Testis (tissue), 5 donors: ENCODE results near the gene ARSD. TPM values are rescaled to one million over a fixed set of nuclear protein-coding genes. Genes with fewer than 3 reads are reported as not detected.
A peak's percentile ranks its signal among the peaks of the same experiment; 100 is the strongest.
"Not testable (repeated sequence)": the region's sequence is repeated elsewhere in the genome, so short reads cannot be mapped to it uniquely, and the experiment has no call there.

Source experiments
- DNase-seq: peaks from one replicate; pipeline ENCODE4 v3.0.0-alpha.2; 2019
- H3K27ac ChIP-seq, 2 donors: fragments of 200-600 bp; sonication (generic); one replicate each; pipeline ENCODE4 v1.5.1; 2019
- H3K27me3 ChIP-seq: fragments of 200-600 bp; sonication (generic); one replicate; pipeline ENCODE4 v1.5.1; 2019
- H3K36me3 ChIP-seq: fragments of 200-600 bp; sonication (generic); one replicate; pipeline ENCODE4 v1.5.1; 2017; ENCODE audit warnings: low read depth; ENCODE audit errors: missing control alignments
- H3K4me1 ChIP-seq: fragments of 200-600 bp; sonication (generic); one replicate; pipeline ENCODE4 v1.5.1; 2019
- H3K4me3 ChIP-seq, 2 donors: fragments of 200-600 bp; sonication (generic); one replicate each; pipeline ENCODE4 v1.5.1; 2017 to 2019
- H3K9me3 ChIP-seq: fragments of 200-600 bp; sonication (generic); one replicate; pipeline ENCODE4 v1.5.1; 2017
- CTCF ChIP-seq, 3 experiments: fragments of 450-650 bp in 2 of 3; fragments of 200-600 bp in 1 of 3; sonication (generic) in 1 of 3; IDR thresholded peaks; one replicate each; pipeline ENCODE4 v1.5.1; 2016 to 2019; ENCODE audit warnings: antibody characterized with exemption in 3 of 3, mild to moderate bottlenecking in 2 of 3, moderate library complexity in 1 of 3
- POLR2A ChIP-seq: fragments of 450-650 bp; IDR thresholded peaks from one replicate; pipeline ENCODE4 v1.6.1; 2017; ENCODE audit warnings: antibody characterized with exemption, mild to moderate bottlenecking, moderate library complexity
- WGBS, 2 donors: methylation state at CpG; one replicate each; pipeline ENCODE4 v1.1.5; 2018; 5-methylcytosine and 5-hydroxymethylcytosine counted together
- intact Hi-C: fragments of 100-400 bp; cut with DNase I; formaldehyde crosslinking; loops from one replicate; pipeline ENCODE4 v1.15.1; 2023; ENCODE audit warnings: low total_unique reads
- long read RNA-seq, 2 donors: transcript quantifications; one replicate each; lab custom pipeline, GENCODE V29; 2026
- polyA plus RNA-seq: library from polyadenylated mRNA; stranded (reverse); fragments of 350-450 nt; fragmentation: Illumina TruSeq; extraction: RNeasy Lipid Tissue Mini Kit (QIAGEN cat#74804); gene quantifications from one replicate; pipeline ENCODE4 v1.2.3, GENCODE V29; 2014; ENCODE audit warnings: low read depth, low replicate concordance; ENCODE audit not compliant: insufficient read depth
- total RNA-seq, 2 donors: library from RNA; depleted of rRNA; stranded (reverse); fragments of >200 nt; gene quantifications; one replicate each; pipeline ENCODE4 v1.2.3, GENCODE V29; 2016

The ARSD gene
- total RNA-seq (10 to 100 TPM; 25.4 to 37.0 TPM), polyA plus RNA-seq (14.6 TPM)
- long read RNA-seq, donor 1, full-length matches to known transcripts: 2 of 2 reads
- long read RNA-seq, donor 1, partial matches to known transcripts: 0 of 2 reads
- long read RNA-seq, donor 1, other reads (novel, unspliced or antisense): 0 of 2 reads
- long read RNA-seq, donor 2, full-length matches to known transcripts: 2 of 2 reads
- long read RNA-seq, donor 2, partial matches to known transcripts: 0 of 2 reads
- long read RNA-seq, donor 2, other reads (novel, unspliced or antisense): 0 of 2 reads

- DNase-seq: peak; percentile 92
- Histone ChIP-seq H3K9me3 (no peaks in the 10 kb centered on the region), H3K36me3 (no peaks in the 10 kb centered on the region), H3K27ac (peak within 1 kb of the TSS; percentile 65 to 90), H3K27me3 (no peaks in the 10 kb centered on the region), H3K4me1 (no peaks in the 10 kb centered on the region), H3K4me3 (peak within 1 kb of the TSS; percentile 60 to 70)
- TF ChIP-seq CTCF (IDR thresholded peaks at IDR 0.05) (no peak), POLR2A (peak; percentile 21)
- intact Hi-C loops: no loop called here
- 0% methylated on average over 1 to 29 of the region's 84 CpGs for WGBS, 2 donors
These were observed at the start of gene ARSD for GRCh38 chrX:2928583-2929434. TSS of gene ARSD (minus strand) at chrX:2929339. CDS start at chrX:2929275, 64 bp downstream.

- intact Hi-C loops, H3K27ac ChIP-seq, DNase-seq, H3K36me3 ChIP-seq, H3K9me3 ChIP-seq, H3K27me3 ChIP-seq, H3K4me3 ChIP-seq, H3K4me1 ChIP-seq: not testable (repeated sequence)
- 88% methylated on average over 4 of the region's 4 CpGs for WGBS, 2 donors
These were observed 49.5 kb upstream of the ARSD start for GRCh38 chrX:2978639-2979038.

GRCh38 chrX:2974961-2975360, 45.8 kb upstream of the ARSD start:
- Histone ChIP-seq H3K9me3 (no peaks in the 10 kb centered on the region), H3K36me3 (no peaks in the 10 kb centered on the region), H3K27ac (no peak overlapping the region), H3K4me3 (no peak overlapping the region), H3K27me3 (no peaks in the 10 kb centered on the region), H3K4me1 (no peaks in the 10 kb centered on the region)
- DNase-seq: no peak
- WGBS, 2 donors: 79 to 80% methylated on average over 1 of the region's 1 CpG
- no peak for TF ChIP-seq CTCF (IDR thresholded peaks at IDR 0.05)
- no peak for TF ChIP-seq POLR2A
- intact Hi-C loops: no loop called here

- 87 to 90% methylated on average over 6 of the region's 6 CpGs for WGBS, 2 donors
- H3K27me3 ChIP-seq: no peaks in the 10 kb centered on the region
- no peak for TF ChIP-seq POLR2A
- TF ChIP-seq CTCF (IDR thresholded peaks at IDR 0.05): no peak
- no peaks in the 10 kb centered on the region for H3K4me1 ChIP-seq
- no peak for DNase-seq
- H3K9me3 ChIP-seq: no peaks in the 10 kb centered on the region
- H3K4me3 ChIP-seq: no peak overlapping the region
- no peak overlapping the region for H3K27ac ChIP-seq
- no peaks in the 10 kb centered on the region for H3K36me3 ChIP-seq
- intact Hi-C loops: no loop called here
These were observed 43.3 kb upstream of the ARSD start for GRCh38 chrX:2972391-2972790.

GRCh38 chrX:2969021-2969420, 39.9 kb upstream of the ARSD start:
- H3K4me1 ChIP-seq: no peaks in the 10 kb centered on the region
- H3K27ac ChIP-seq: no peak overlapping the region
- DNase-seq: no peak
- no peaks in the 10 kb centered on the region for H3K27me3 ChIP-seq
- TF ChIP-seq CTCF (IDR thresholded peaks at IDR 0.05): no peak
- TF ChIP-seq POLR2A: no peak
- H3K9me3 ChIP-seq: no peaks in the 10 kb centered on the region
- no peaks in the 10 kb centered on the region for H3K36me3 ChIP-seq
- no peak overlapping the region for H3K4me3 ChIP-seq
- intact Hi-C loops: no loop called here
- 74 to 76% methylated on average over 6 of the region's 6 CpGs for WGBS, 2 donors
